ENCODE measurements around the gene SEC14L6.

DNA sequence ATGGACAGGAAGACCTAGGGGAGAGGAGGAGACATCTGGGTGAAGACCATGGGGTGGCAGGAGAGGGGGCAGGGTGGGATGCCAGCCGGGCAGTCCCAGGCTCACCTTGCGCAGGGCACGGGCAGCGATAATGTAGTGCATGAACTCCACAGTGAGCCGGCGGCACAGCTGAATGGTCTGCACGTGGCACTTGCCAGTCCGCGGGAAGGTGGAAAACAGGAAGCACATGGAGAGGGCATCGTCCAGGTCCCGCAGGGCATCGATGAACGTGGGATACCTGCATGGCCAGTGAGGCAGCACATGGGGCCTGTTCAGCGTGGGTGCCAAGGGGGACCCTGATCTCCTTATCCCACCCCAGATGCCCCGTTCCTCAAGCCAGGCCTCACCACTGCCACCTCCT lies 37.9 kb upstream of the SEC14L6 start:
- TF ChIP-seq, protein P1, sequence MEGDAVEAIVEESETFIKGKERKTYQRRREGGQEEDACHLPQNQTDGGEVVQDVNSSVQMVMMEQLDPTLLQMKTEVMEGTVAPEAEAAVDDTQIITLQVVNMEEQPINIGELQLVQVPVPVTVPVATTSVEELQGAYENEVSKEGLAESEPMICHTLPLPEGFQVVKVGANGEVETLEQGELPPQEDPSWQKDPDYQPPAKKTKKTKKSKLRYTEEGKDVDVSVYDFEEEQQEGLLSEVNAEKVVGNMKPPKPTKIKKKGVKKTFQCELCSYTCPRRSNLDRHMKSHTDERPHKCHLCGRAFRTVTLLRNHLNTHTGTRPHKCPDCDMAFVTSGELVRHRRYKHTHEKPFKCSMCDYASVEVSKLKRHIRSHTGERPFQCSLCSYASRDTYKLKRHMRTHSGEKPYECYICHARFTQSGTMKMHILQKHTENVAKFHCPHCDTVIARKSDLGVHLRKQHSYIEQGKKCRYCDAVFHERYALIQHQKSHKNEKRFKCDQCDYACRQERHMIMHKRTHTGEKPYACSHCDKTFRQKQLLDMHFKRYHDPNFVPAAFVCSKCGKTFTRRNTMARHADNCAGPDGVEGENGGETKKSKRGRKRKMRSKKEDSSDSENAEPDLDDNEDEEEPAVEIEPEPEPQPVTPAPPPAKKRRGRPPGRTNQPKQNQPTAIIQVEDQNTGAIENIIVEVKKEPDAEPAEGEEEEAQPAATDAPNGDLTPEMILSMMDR (IDR thresholded peaks at IDR 0.05; ENCODE audit: borderline replicate concordance, extremely low read depth, low read length, poor library complexity, severe bottlenecking) = no peak
- TF ChIP-seq EZH2 (IDR thresholded peaks at IDR 0.05; ENCODE audit: borderline replicate concordance, low read depth, low read length, severe bottlenecking) = no peak

Data from DND-41 (cell line).